Epithelial cell of esophagus (primary cell): Measurements from ENCODE around the gene AMIGO2.

Source experiments
- DNase-seq: peaks from one replicate; pipeline ENCODE4 v3.0.0; 2010; ENCODE audit warnings: low read depth
- H3K4me3 ChIP-seq: 2 replicates; pipeline ENCODE4 v1.5.1; 2011; ENCODE audit warnings: mild to moderate bottlenecking, low read length, control low read depth
- CTCF ChIP-seq: IDR thresholded peaks from 2 replicates; pipeline ENCODE4 v1.5.1; 2011; ENCODE audit warnings: low read depth, mild to moderate bottlenecking, low read length, control low read depth, inconsistent platforms; ENCODE audit not compliant: insufficient read depth; ENCODE audit errors: missing control alignments

Gene AMIGO2

DNA sequence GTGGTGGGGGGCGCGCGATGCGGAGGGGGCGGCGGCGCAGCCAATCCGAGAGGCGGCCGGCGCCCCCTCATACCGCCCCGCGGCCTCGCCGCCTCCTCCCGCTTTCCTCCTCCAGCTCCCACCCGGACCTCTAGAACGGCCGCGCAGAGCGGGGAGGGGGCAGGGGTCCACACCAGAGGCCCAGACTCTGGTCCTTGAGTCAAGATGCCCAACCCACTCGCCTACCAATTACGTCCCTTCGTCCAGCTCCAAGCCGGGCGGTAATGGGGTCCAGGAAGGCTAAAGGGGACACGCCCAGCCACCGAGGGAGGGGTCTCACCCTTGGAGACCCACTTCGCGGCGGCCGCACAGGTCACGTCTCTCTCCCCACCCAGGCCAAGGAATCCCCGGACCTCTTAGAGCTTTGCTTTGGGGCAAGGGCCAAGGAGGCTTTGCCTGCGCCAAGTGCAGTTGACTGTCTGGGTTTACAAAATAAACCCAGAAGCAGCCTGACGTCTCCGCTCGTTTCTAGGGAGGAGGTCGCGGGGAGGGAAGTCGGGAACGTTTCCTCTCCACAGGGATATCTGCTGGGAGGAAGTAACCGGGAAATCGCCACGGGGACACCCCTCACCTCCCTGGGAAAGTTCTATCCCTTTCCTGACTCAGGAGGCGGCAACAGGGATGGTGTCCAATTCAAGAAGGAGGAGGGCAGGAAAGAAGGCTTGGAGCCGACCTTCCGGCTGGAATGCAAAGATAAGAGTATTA is 394 bp upstream of the AMIGO2 start:
- TF ChIP-seq CTCF = no peak
- peak overlapping the region; percentile 73 for H3K4me3 ChIP-seq
- peak; percentile 67 for DNase-seq

DNA sequence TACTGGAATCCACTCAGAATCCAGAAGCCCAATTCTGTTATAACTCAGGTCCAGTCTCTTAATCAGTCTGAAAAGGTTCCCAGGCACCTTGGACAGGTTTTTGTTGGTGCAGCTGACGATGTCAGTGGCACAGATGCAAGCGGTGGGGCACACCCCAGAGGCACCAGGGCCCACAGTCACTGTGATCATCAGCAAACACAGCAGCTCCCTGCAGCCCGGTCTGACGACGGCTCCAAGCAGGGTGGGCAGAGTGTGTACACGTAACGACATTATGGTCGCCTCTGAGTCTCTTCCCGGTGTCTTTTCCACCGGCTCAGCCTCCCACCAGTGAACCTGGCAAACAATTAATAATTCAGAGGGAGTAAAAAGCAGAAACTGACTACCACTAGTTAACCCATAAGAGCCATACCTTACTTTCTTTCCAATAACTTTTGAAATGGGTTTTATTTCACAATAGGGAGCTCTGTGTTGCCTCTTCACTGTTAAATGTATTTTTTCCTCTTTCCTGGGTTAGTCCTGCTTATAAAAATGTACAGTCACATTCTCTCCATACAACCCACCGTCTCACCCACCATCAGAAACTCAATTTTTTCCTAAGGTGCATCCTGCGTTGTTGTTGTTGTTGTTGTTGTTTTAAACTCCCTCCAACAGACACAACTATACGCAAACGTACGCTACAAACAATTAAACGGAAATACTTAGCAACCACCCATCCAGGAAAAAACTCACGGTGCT is 859 bp downstream of the AMIGO2 start:
- peak overlapping the region; percentile 73 for H3K4me3 ChIP-seq
- TF ChIP-seq CTCF = no peak
- DNase-seq = peak; percentile 58

- TF ChIP-seq CTCF = no peak
- no peak for DNase-seq
- H3K4me3 ChIP-seq = peak overlapping the region; percentile 73
Observed at GRCh38 chr12:47078086-47078395, 1.7 kb downstream of the AMIGO2 start.

- peak overlapping the region; percentile 73 for H3K4me3 ChIP-seq
- DNase-seq = peak; percentile 25
- TF ChIP-seq CTCF = no peak
Observed at GRCh38 chr12:47077206-47078085, 2.3 kb downstream of the AMIGO2 start.

DNA sequence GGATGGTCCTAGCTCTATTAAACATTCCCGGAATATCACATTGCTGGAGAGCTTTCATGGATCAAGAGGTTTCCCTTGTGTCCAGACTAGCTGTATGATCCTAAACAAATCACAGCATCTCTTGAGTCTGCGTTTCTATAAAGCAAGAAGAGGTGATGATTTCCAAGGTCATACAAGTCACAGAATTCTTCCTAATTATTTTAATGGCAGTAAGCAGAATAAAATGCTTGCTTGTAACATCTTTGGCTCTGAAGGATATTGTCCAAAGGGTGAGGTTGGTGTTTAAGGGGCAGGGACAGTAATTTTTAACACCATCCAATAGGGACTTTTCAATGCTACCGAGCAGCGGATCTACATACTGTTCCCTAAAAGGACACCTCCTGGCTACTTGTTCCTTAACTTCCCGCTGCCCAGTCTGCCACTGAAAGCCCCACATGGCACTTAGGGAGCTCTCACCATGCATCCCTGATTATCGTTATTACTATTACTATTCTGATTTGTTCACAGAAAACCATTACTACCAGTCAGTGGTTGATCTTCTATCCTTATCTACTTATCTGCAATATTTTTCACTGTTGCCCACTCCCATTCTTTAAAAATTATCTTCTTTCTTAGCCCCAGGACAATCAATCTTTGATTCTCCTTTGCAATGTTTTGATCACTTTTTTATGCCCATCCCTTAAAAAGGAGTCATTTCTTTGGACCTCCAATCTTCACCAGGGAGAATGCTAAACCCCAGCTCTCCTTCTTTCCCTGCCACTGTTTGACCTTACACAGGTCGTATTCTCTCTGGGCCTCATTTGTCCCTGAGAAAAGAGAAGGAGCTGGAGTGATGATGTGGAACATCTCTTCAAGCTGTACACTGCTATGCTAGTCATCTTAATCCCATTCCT is 4.3 kb downstream of the AMIGO2 start:
- DNase-seq = no peak
- H3K4me3 ChIP-seq = no peak overlapping the region
- no peak for TF ChIP-seq CTCF

- no peak for DNase-seq
- TF ChIP-seq CTCF = no peak
- H3K4me3 ChIP-seq = no peak overlapping the region
Observed at GRCh38 chr12:47074757-47075156, 5.0 kb downstream of the AMIGO2 start.
